ENCODE data around the gene VASP. TPM values are rescaled to one million over a fixed set of nuclear protein-coding genes. Genes with fewer than 3 reads are reported as not detected.

The VASP gene
- total RNA-seq, 1 donor from 2014 or later: 110 TPM

- Histone ChIP-seq H3K27ac (no peak overlapping the region), H3K4me3 (no peak overlapping the region), H3K36me3 (no peaks in the 10 kb centered on the region), H3K4me1 (no peaks in the 10 kb centered on the region), H3K9me3 (no peaks in the 10 kb centered on the region), H3K27me3 (no peaks in the 10 kb centered on the region)
- no peak for DNase-seq (ENCODE audit: low spot score in 2 of 2)
- intact Hi-C loops (cut with DNase I): no loop called here
- no peak for TF ChIP-seq CTCF (IDR thresholded peaks at IDR 0.05)
These were observed 52.8 kb downstream of the VASP start for GRCh38 chr19:45560038-45560437.

- intact Hi-C loops (cut with DNase I): no loop called here
- Histone ChIP-seq H3K9me3 (no peaks in the 10 kb centered on the region), H3K27ac (no peak overlapping the region), H3K4me3 (no peak overlapping the region), H3K36me3 (no peaks in the 10 kb centered on the region), H3K4me1 (no peaks in the 10 kb centered on the region), H3K27me3 (no peaks in the 10 kb centered on the region)
- no peak for TF ChIP-seq CTCF (IDR thresholded peaks at IDR 0.05)
- DNase-seq (ENCODE audit: low spot score in 2 of 2): no peak
These were observed 53.4 kb downstream of the VASP start for GRCh38 chr19:45560686-45561085.

- Histone ChIP-seq H3K4me1 (peaks cover 0 to 3% of the 10 kb centered on the region in 2 donors), H3K27me3 (no peaks in the 10 kb centered on the region), H3K36me3 (no peaks in the 10 kb centered on the region), H3K4me3 (no peak overlapping the region), H3K27ac (no peak overlapping the region), H3K9me3 (no peaks in the 10 kb centered on the region)
- no peak for TF ChIP-seq CTCF (IDR thresholded peaks at IDR 0.05)
- DNase-seq (ENCODE audit: low spot score in 2 of 2): no peak
- intact Hi-C loops (cut with DNase I): no loop called here
These were observed 57.0 kb downstream of the VASP start for GRCh38 chr19:45564131-45564780.

GRCh38 chr19:45567609-45568008 lies 60.3 kb downstream of the VASP start:
- intact Hi-C loops (cut with DNase I): no loop called here
- Histone ChIP-seq H3K4me3 (no peak overlapping the region), H3K27ac (no peak overlapping the region), H3K9me3 (no peaks in the 10 kb centered on the region), H3K27me3 (no peaks in the 10 kb centered on the region), H3K36me3 (no peaks in the 10 kb centered on the region), H3K4me1 (peaks cover 0 to 7% of the 10 kb centered on the region in 2 donors)
- no peak for TF ChIP-seq CTCF (IDR thresholded peaks at IDR 0.05)
- DNase-seq (ENCODE audit: low spot score in 2 of 2): no peak

GRCh38 chr19:45568732-45569131 lies 61.5 kb downstream of the VASP start:
- H3K27me3 ChIP-seq: no peaks in the 10 kb centered on the region
- intact Hi-C loops (cut with DNase I): no loop called here
- H3K4me1 ChIP-seq: peaks cover 0 to 7% of the 10 kb centered on the region in 2 donors
- H3K27ac ChIP-seq: no peak overlapping the region
- H3K4me3 ChIP-seq: no peak overlapping the region
- TF ChIP-seq CTCF (IDR thresholded peaks at IDR 0.05): no peak
- DNase-seq (ENCODE audit: low spot score in 2 of 2): no peak
- H3K36me3 ChIP-seq: no peaks in the 10 kb centered on the region
- no peaks in the 10 kb centered on the region for H3K9me3 ChIP-seq
